Measurements from ENCODE around the gene DENND1A. TPM values are rescaled to one million over a fixed set of nuclear protein-coding genes. Genes with fewer than 3 reads are reported as not detected.

DENND1A gene
- total and polyA plus RNA-seq, 4 donors, result 7.9 to 22.0 (median 13.9) TPM

GRCh38 chr9:123876750-123877149, 53.2 kb downstream of the DENND1A start:
- TF ChIP-seq GABPA (IDR thresholded peaks at IDR 0.05 in 1 of 2, conservative IDR thresholded peaks at IDR 0.05 in 1 of 2) (no peak), SP1 (IDR thresholded peaks at IDR 0.05) (no peak), ZBTB33 (IDR thresholded peaks at IDR 0.05) (no peak), JUND (IDR thresholded peaks at IDR 0.05) (no peak), HNF4A (conservative IDR thresholded peaks at IDR 0.05) (no peak)
- Histone ChIP-seq H3K4me3 (ENCODE audit: low read depth in 1 of 3, low read length in 3 of 3) (no peak overlapping the region), H3K36me3 (ENCODE audit: control insufficient read depth in 4 of 4, insufficient read depth in 3 of 4, low read depth in 1 of 4, low read length in 3 of 4) (peaks cover 0 to 5% (median 3%) of the 10 kb centered on the region in 4 donors), H3K9me3 (ENCODE audit: control insufficient read depth in 4 of 4, low read length in 3 of 4) (no peaks in the 10 kb centered on the region), H3K4me1 (ENCODE audit: control insufficient read depth in 4 of 4, insufficient read depth in 4 of 4, low read length in 3 of 4) (no peaks in the 10 kb centered on the region), H3K9ac (ENCODE audit: low read depth in 1 of 2, low read length in 2 of 2) (no peak overlapping the region), H3K27me3 (ENCODE audit: control insufficient read depth in 4 of 4, insufficient read depth in 4 of 4, low read length in 3 of 4) (no peaks in the 10 kb centered on the region), H3K27ac (ENCODE audit: low read depth in 1 of 2, low read length in 2 of 2) (no peak overlapping the region)
- WGBS, result 98% methylated on average over 1 of the region's 1 CpG
- no peak for DNase-seq (ENCODE audit: low spot score)

- DNase-seq (ENCODE audit: low spot score), result no peak
- no peak overlapping the region for H3K4me3 ChIP-seq (ENCODE audit: low read depth in 1 of 3, low read length in 3 of 3)
- WGBS, result 95% methylated on average over 1 of the region's 1 CpG
- no peaks in the 10 kb centered on the region for H3K27me3 ChIP-seq (ENCODE audit: control insufficient read depth in 4 of 4, insufficient read depth in 4 of 4, low read length in 3 of 4)
- no peak overlapping the region for H3K27ac ChIP-seq (ENCODE audit: low read depth in 1 of 2, low read length in 2 of 2)
- no peaks in the 10 kb centered on the region for H3K9me3 ChIP-seq (ENCODE audit: control insufficient read depth in 4 of 4, low read length in 3 of 4)
- peaks cover 0 to 4% (median 3%) of the 10 kb centered on the region in 4 donors for H3K36me3 ChIP-seq (ENCODE audit: control insufficient read depth in 4 of 4, insufficient read depth in 3 of 4, low read depth in 1 of 4, low read length in 3 of 4)
- TF ChIP-seq MAX (IDR thresholded peaks at IDR 0.05) (no peak), RAD21 (IDR thresholded peaks at IDR 0.05) (no peak), ATF3 (IDR thresholded peaks at IDR 0.05) (no peak), HNF4A (conservative IDR thresholded peaks at IDR 0.05) (no peak), SP1 (IDR thresholded peaks at IDR 0.05) (no peak), TAF1 (conservative IDR thresholded peaks at IDR 0.05) (no peak), FOXA1 (IDR thresholded peaks at IDR 0.05) (no peak), HNF4G (IDR thresholded peaks at IDR 0.05) (no peak), REST (IDR thresholded peaks at IDR 0.05) (no peak), RXRA (IDR thresholded peaks at IDR 0.05) (no peak), CTCF (IDR thresholded peaks at IDR 0.05; ENCODE audit: low read depth, low read length, missing input control) (no peak), ZBTB33 (IDR thresholded peaks at IDR 0.05) (no peak), GABPA (IDR thresholded peaks at IDR 0.05 in 1 of 2, conservative IDR thresholded peaks at IDR 0.05 in 1 of 2) (no peak), NR2F2 (IDR thresholded peaks at IDR 0.05) (no peak), YY1 (IDR thresholded peaks at IDR 0.05) (no peak)
- peaks cover 0 to 4% (median 2%) of the 10 kb centered on the region in 4 donors for H3K4me1 ChIP-seq (ENCODE audit: control insufficient read depth in 4 of 4, insufficient read depth in 4 of 4, low read length in 3 of 4)
- H3K9ac ChIP-seq (ENCODE audit: low read depth in 1 of 2, low read length in 2 of 2), result no peak overlapping the region
Measured at GRCh38 chr9:123872710-123873109, 57.2 kb downstream of the DENND1A start.
